Forelimb muscle (tissue), 1 donor: ENCODE data around the gene NTM. TPM values are rescaled to one million over a fixed set of nuclear protein-coding genes. Genes with fewer than 3 reads are reported as not detected.

Source experiments
- DNase-seq: peaks from one replicate; pipeline ENCODE4 v3.0.0-alpha.2; 2013; ENCODE audit warnings: low read depth
- polyA plus RNA-seq: library from polyadenylated mRNA; unstranded; fragments of 120-200 nt; gene quantifications from one replicate; pipeline ENCODE4 v1.2.1, GENCODE V29; 2013; ENCODE audit not compliant: insufficient read length

NTM gene
- polyA plus RNA-seq, 1 donor = 15.0 TPM

- DNase-seq = peak; percentile 14
Observed at GRCh38 chr11:131600628-131601027, 230.2 kb downstream of the NTM start.

GRCh38 chr11:131601586-131601985 lies 231.2 kb downstream of the NTM start:
- no peak for DNase-seq

- no peak for DNase-seq
Observed at GRCh38 chr11:131602431-131602830, 232.0 kb downstream of the NTM start.

- DNase-seq = no peak
Observed at GRCh38 chr11:131606811-131607335, 236.5 kb downstream of the NTM start.

- no peak for DNase-seq
Observed at GRCh38 chr11:131609337-131609736, 238.9 kb downstream of the NTM start.

- DNase-seq = no peak
Observed at GRCh38 chr11:131609921-131610320, 239.5 kb downstream of the NTM start.

- DNase-seq = no peak
Observed at GRCh38 chr11:131611322-131611721, 240.9 kb downstream of the NTM start.

GRCh38 chr11:131612533-131612932 lies 242.1 kb downstream of the NTM start:
- no peak for DNase-seq

- peak; percentile 38 for DNase-seq
Observed at GRCh38 chr11:131614631-131615030, 244.2 kb downstream of the NTM start.

- no peak for DNase-seq
Observed at GRCh38 chr11:131615611-131616010, 245.2 kb downstream of the NTM start.

- no peak for DNase-seq
Observed at GRCh38 chr11:131616481-131617140, 246.2 kb downstream of the NTM start.

- DNase-seq = no peak
Observed at GRCh38 chr11:131618201-131618600, 247.8 kb downstream of the NTM start.

GRCh38 chr11:131622193-131622592 lies 251.8 kb downstream of the NTM start:
- no peak for DNase-seq

- no peak for DNase-seq
Observed at GRCh38 chr11:131624531-131624930, 254.1 kb downstream of the NTM start.

- no peak for DNase-seq
Observed at GRCh38 chr11:131626788-131627187, 256.4 kb downstream of the NTM start.

- no peak for DNase-seq
Observed at GRCh38 chr11:131628739-131629138, 258.3 kb downstream of the NTM start.

- DNase-seq = no peak
Observed at GRCh38 chr11:131629925-131630540, 259.6 kb downstream of the NTM start.

GRCh38 chr11:131632971-131633370 lies 262.6 kb downstream of the NTM start:
- no peak for DNase-seq

- no peak for DNase-seq
Observed at GRCh38 chr11:131633921-131634715, 263.7 kb downstream of the NTM start.

- DNase-seq = no peak
Observed at GRCh38 chr11:131637469-131638175, 267.2 kb downstream of the NTM start.

- no peak for DNase-seq
Observed at GRCh38 chr11:131638889-131639288, 268.5 kb downstream of the NTM start.

- DNase-seq = no peak
Observed at GRCh38 chr11:131640320-131640719, 269.9 kb downstream of the NTM start.
